ENCODE measurements around the gene PLEKHA7. TPM values are rescaled to one million over a fixed set of nuclear protein-coding genes. Genes with fewer than 3 reads are reported as not detected.

PLEKHA7 gene
- total RNA-seq, 2 donors from 2014 or later = 10.8 to 17.6 TPM

DNA sequence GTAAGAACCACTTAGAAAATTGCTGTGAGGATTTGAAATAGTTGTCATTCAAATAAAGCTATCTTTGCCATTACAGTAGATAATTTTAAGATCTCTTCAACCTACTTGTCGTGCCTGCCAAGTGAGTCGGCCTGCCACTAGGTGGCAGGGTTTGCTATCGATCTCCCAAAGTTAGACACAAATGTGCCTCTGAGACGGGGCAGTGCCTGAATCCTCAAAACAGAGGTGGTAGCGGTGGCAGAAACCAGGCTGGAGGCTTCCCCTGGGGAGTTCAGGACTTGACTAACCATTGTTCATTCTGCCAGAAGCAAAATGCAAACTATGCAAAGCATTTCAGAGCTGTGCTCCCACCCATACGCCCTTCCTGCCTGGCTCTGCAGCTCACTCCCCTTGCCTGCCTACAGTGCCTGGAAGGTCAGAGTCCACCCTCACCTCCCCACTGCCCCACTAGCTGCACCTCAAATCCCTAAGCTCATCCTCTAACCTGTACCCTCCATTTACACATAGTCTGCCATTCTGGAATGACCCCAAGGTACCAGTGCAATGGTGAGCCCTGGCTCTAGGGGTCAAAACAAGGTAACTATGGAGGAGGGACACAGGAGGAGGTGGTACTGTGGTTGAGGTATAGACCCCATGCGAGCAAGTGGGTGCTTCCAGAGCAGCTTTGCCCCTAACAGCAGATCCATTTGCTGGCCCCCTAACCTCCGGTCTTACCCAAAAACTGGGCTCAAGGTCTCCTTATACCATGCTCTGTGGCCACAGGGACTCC, 193.7 kb downstream of the PLEKHA7 start:
- TF ChIP-seq, protein P1, sequence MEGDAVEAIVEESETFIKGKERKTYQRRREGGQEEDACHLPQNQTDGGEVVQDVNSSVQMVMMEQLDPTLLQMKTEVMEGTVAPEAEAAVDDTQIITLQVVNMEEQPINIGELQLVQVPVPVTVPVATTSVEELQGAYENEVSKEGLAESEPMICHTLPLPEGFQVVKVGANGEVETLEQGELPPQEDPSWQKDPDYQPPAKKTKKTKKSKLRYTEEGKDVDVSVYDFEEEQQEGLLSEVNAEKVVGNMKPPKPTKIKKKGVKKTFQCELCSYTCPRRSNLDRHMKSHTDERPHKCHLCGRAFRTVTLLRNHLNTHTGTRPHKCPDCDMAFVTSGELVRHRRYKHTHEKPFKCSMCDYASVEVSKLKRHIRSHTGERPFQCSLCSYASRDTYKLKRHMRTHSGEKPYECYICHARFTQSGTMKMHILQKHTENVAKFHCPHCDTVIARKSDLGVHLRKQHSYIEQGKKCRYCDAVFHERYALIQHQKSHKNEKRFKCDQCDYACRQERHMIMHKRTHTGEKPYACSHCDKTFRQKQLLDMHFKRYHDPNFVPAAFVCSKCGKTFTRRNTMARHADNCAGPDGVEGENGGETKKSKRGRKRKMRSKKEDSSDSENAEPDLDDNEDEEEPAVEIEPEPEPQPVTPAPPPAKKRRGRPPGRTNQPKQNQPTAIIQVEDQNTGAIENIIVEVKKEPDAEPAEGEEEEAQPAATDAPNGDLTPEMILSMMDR (IDR thresholded peaks at IDR 0.05) = peak; percentile 82
- Histone ChIP-seq H3K9me3 (no peaks in the 10 kb centered on the region), H3K27me3 (replicated peaks; ENCODE audit: insufficient read depth) (no peaks in the 10 kb centered on the region), H3K4me1 (ENCODE audit: control insufficient read depth in 1 of 2, low read depth in 2 of 2) (peaks cover 0 to 9% of the 10 kb centered on the region in 2 donors), H3K4me3 (no peak overlapping the region), H3K27ac (no peak overlapping the region), H3K36me3 (no peaks in the 10 kb centered on the region)
- ATAC-seq (ENCODE audit: insufficient number of reproducible peaks, low FRiP score, low read depth) (peak; percentile 14), DNase-seq (ENCODE audit: low spot score) (peak; percentile 21)

DNA sequence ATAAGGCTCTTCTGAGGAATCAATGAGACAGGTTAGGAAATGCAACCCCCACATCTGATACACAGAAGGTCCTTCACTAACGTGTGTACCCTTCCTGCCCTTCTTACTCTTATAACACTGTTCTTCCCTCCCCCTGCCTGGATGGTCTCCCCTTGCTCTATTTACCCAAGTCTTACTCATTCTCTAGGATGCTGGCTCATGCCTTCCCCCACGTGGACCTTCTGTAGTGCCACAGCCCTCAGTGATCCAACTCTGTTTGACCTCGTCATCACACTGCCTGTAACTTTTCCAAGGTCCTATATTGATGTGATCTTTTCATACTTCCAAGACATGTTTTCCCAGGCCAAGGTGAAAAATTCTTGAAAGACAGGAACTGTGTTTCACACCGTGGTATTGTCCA, 195.9 kb downstream of the PLEKHA7 start:
- ATAC-seq (ENCODE audit: insufficient number of reproducible peaks, low FRiP score, low read depth) = no peak
- no peak overlapping the region for H3K27ac ChIP-seq
- H3K27me3 ChIP-seq (replicated peaks; ENCODE audit: insufficient read depth) = no peaks in the 10 kb centered on the region
- H3K4me3 ChIP-seq = no peak overlapping the region
- no peaks in the 10 kb centered on the region for H3K36me3 ChIP-seq
- TF ChIP-seq, protein P1 (IDR thresholded peaks at IDR 0.05) = no peak
- peaks cover 0 to 9% of the 10 kb centered on the region in 2 donors for H3K4me1 ChIP-seq (ENCODE audit: control insufficient read depth in 1 of 2, low read depth in 2 of 2)
- no peak for DNase-seq (ENCODE audit: low spot score)
- H3K9me3 ChIP-seq = no peaks in the 10 kb centered on the region

GRCh38 chr11:16817351-16817750, 196.9 kb downstream of the PLEKHA7 start:
- no peak for ATAC-seq (ENCODE audit: insufficient number of reproducible peaks, low FRiP score, low read depth)
- no peak for DNase-seq (ENCODE audit: low spot score)
- H3K27me3 ChIP-seq (replicated peaks; ENCODE audit: insufficient read depth) = no peaks in the 10 kb centered on the region
- no peak overlapping the region for H3K27ac ChIP-seq
- no peaks in the 10 kb centered on the region for H3K36me3 ChIP-seq
- peaks cover 0 to 9% of the 10 kb centered on the region in 2 donors for H3K4me1 ChIP-seq (ENCODE audit: control insufficient read depth in 1 of 2, low read depth in 2 of 2)
- H3K4me3 ChIP-seq = no peak overlapping the region
- TF ChIP-seq, protein P1 (IDR thresholded peaks at IDR 0.05) = no peak
- no peaks in the 10 kb centered on the region for H3K9me3 ChIP-seq

DNA sequence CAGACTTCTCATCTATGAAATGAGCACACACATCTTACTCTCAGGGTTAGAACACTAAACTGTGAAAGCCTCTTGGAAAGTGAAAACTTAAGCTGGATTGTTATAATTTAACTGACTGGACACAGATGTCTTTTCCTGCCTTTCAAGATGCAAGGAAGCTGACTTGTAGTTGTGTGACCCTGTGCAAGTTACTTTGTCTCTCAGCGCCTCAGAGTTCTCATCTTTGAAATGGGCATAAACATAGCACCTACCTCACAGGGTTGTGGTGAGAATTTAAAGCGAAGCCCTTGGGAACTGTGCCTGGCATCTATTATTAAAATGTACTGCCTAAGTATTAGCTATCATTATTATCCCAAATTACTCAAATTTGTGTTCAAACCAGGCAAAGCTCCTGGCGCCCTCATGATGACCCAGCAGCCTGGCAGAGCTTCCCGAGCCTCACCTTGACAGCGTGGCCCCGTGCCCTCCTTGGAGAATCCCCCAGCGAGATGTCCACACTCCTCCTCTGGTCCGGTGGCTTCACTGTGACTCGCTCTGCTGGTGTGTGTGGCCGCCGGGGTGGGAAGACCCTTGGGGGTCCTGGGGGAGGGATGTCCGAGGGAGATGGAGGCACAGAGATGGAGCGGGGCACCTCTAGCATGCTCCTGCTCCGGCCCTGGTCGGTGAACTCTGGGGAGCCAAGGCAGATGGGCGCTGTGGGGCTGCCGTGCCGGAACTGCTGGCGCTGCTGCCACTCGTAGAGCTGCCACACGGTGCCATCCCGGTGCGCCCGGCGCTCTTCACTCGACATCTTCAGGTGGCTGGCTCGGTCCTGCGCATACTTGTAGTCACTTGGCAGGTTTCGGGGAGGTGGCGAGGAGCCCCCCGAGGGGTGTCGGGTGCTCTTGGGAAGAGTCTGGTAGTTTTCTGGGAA, 197.6 kb downstream of the PLEKHA7 start:
- Histone ChIP-seq H3K27ac (no peak overlapping the region), H3K36me3 (no peaks in the 10 kb centered on the region), H3K4me3 (no peak overlapping the region), H3K27me3 (replicated peaks; ENCODE audit: insufficient read depth) (no peaks in the 10 kb centered on the region), H3K4me1 (ENCODE audit: control insufficient read depth in 1 of 2, low read depth in 2 of 2) (peaks cover 0 to 9% of the 10 kb centered on the region in 2 donors), H3K9me3 (no peaks in the 10 kb centered on the region)
- DNase-seq (ENCODE audit: low spot score) (no peak), ATAC-seq (ENCODE audit: insufficient number of reproducible peaks, low FRiP score, low read depth) (no peak)
- TF ChIP-seq, protein P1 (IDR thresholded peaks at IDR 0.05) = no peak
